WERI-Rb-1 (cell line): Measurements from ENCODE around the gene PFKP.

Experiments used
- DNase-seq: peaks from one replicate; pipeline ENCODE4 v3.0.0-alpha.2; 2020
- H3K27ac ChIP-seq: fragments of 250-450 bp; sonication (Bioruptor Pico); 2 replicates; pipeline ENCODE4 v1.5.1; 2020; ENCODE audit warnings: mild to moderate bottlenecking, moderate library complexity
- H3K27me3 ChIP-seq: fragments of 250-450 bp; sonication (Bioruptor Pico); 2 replicates; pipeline ENCODE4 v1.5.1; 2021; ENCODE audit warnings: mild to moderate bottlenecking, low read depth, moderate library complexity; ENCODE audit not compliant: insufficient read depth, severe bottlenecking
- H3K36me3 ChIP-seq: fragments of 250-450 bp; sonication (Bioruptor Pico); 2 replicates; pipeline ENCODE4 v1.5.1; 2020; ENCODE audit warnings: mild to moderate bottlenecking, moderate library complexity
- H3K4me3 ChIP-seq: 2 replicates; pipeline ENCODE4 v1.5.1; 2011; ENCODE audit warnings: low read depth, mild to moderate bottlenecking, control low read depth, low read length
- H3K9me3 ChIP-seq: fragments of 250-450 bp; sonication (Bioruptor Pico); 2 replicates; pipeline ENCODE4 v1.5.1; 2021; ENCODE audit warnings: mild to moderate bottlenecking, moderate library complexity; ENCODE audit not compliant: severe bottlenecking
- TF ChIP-seq, protein P1 (sequence below): IDR thresholded peaks from 2 replicates; pipeline ENCODE4 v1.5.1; 2011; ENCODE audit warnings: low read depth, mild to moderate bottlenecking, control low read depth, inconsistent platforms, low read length

The PFKP gene

DNA sequence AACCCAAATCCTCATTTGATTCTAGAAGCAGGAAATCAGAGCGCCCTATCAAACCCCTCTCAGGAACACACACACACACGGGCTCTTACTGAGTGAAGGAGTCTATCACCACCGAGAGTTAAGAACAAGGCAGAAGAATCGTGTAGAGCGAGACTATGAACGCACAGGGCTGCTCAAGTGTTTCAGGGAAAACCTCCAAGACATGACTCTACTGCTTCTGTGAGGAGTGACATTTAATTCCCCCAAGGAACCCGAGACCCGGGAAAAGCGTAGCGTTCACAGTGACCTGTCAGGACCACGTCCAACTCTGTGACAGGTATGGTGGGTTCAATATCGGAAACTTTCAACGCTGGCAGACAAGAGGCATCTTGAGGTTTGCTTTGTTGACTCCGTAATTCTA is 83.6 kb downstream of the PFKP start:
- Histone ChIP-seq H3K36me3 (peaks cover 6% of the 10 kb centered on the region), H3K9me3 (no peaks in the 10 kb centered on the region), H3K27me3 (no peaks in the 10 kb centered on the region), H3K27ac (no peak overlapping the region), H3K4me3 (no peak overlapping the region)
- TF ChIP-seq, protein P1, sequence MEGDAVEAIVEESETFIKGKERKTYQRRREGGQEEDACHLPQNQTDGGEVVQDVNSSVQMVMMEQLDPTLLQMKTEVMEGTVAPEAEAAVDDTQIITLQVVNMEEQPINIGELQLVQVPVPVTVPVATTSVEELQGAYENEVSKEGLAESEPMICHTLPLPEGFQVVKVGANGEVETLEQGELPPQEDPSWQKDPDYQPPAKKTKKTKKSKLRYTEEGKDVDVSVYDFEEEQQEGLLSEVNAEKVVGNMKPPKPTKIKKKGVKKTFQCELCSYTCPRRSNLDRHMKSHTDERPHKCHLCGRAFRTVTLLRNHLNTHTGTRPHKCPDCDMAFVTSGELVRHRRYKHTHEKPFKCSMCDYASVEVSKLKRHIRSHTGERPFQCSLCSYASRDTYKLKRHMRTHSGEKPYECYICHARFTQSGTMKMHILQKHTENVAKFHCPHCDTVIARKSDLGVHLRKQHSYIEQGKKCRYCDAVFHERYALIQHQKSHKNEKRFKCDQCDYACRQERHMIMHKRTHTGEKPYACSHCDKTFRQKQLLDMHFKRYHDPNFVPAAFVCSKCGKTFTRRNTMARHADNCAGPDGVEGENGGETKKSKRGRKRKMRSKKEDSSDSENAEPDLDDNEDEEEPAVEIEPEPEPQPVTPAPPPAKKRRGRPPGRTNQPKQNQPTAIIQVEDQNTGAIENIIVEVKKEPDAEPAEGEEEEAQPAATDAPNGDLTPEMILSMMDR: no peak
- no peak for DNase-seq

DNA sequence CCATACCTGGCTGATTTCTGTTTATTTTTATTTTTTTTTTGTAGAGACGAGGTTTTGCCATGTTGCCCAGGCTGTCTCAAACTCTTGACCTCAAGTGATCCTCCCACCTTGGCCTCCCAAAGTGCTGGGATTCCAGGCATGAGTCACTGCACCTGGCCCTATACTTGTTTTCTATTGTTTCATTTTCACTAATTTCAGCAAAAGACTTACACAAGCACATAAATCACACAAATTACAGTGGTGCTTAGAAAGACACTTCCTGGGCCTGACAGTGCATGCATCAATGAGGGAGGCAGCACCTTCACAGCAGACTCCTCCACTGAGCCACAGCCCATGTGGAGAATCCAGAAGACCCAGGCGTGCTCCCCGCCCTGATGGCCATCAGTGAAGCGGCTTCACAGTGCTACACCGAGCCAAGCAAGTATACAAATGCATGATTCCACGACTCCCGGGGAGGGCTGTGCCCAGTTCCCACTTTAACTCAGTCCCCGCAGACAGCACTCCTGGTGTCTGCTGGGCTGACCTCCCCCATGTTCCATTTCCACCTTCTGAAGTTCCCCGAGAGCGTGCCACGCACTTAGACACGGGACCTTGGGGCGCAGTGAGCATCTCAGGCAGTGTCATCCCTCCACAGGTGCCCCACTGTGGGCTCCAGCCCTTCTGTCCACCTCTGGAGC is 84.7 kb downstream of the PFKP start:
- no peak overlapping the region for H3K27ac ChIP-seq
- H3K27me3 ChIP-seq: no peaks in the 10 kb centered on the region
- peaks cover 6% of the 10 kb centered on the region for H3K36me3 ChIP-seq
- DNase-seq: no peak
- no peak overlapping the region for H3K4me3 ChIP-seq
- TF ChIP-seq, protein P1: no peak
- H3K9me3 ChIP-seq: no peaks in the 10 kb centered on the region

DNA sequence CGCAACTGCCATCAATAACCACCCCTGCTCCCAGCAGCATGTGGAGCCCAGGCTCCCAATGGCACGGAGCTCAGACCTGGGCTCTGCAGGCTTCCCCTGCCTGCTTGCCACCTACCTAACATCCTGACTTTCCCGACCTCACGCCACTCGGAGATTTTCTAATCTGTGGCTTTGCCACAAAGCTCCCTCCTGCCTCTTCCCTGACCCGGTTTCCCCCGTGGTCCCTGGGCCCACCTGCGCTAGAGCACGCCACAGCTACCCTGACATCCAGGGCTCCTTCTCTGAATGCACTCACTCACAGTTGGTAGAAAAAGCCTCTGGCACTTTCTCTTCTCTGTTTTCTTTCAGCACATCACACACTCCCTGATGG is 85.2 kb downstream of the PFKP start:
- Histone ChIP-seq H3K9me3 (no peaks in the 10 kb centered on the region), H3K27me3 (no peaks in the 10 kb centered on the region), H3K4me3 (no peak overlapping the region), H3K27ac (no peak overlapping the region), H3K36me3 (peaks cover 9% of the 10 kb centered on the region)
- TF ChIP-seq, protein P1: no peak
- DNase-seq: no peak

DNA sequence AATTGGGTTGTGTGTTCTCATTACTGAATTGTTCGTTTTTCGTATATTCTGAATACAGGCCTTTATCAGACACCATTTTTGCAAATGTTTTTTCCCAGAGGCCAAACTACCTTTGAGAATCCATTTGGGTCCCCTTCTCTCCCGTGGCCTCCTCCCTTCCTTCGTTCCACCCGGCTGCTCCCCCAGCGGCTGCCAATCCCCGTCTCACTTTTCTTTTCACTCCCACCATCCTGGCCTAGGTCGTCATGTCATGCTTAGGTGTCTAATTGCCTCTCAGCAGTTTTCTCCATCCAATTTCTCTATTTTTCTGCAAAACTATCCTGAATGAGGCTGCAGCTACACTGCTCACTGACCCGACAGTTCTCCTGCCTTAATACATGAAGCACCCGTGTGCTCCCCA is 87.3 kb downstream of the PFKP start:
- H3K4me3 ChIP-seq: no peak overlapping the region
- H3K27ac ChIP-seq: no peak overlapping the region
- TF ChIP-seq, protein P1: no peak
- H3K27me3 ChIP-seq: no peaks in the 10 kb centered on the region
- no peak for DNase-seq
- peaks cover 11% of the 10 kb centered on the region for H3K36me3 ChIP-seq
- H3K9me3 ChIP-seq: no peaks in the 10 kb centered on the region

DNA sequence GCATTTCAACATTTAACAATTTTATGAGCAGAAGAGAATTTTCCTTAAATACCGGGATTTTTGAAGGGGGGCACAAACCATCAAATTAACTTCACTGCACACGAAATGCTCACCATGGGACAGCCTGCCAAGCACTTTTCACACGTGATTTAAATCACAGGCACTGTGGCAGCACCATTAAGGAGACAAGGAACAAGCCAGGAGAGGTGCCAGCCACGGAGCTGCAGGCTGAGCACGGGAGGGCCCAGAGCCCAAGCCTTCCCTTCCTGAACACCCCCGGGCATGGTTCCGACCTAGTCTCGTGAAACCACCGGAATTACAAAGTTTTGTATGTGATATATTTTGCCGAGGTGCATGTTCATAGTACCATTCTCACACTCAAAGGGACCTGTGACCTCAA is 91.8 kb downstream of the PFKP start:
- Histone ChIP-seq H3K36me3 (peaks cover 15% of the 10 kb centered on the region), H3K27me3 (no peaks in the 10 kb centered on the region), H3K4me3 (no peak overlapping the region), H3K27ac (no peak overlapping the region), H3K9me3 (no peaks in the 10 kb centered on the region)
- DNase-seq: no peak
- TF ChIP-seq, protein P1: no peak

DNA sequence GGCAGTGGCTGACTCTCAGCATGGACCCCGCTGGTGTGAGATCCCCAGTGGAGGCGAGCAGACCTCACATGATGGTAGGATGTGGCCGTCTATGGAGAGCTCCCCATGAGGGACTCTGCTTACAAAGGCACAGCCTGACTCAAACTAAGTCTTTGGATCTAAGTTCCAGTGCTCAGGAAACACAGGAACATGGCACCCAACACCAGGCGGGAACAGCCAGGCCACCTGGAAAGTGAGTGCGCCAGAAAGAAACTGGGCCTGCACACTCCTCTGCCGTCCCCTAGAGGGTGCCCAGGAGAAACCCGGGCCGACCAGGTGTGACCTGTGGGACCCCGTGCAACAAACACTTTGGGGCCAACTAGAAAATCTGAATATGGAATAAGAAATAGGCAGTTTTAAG is 95.2 kb downstream of the PFKP start:
- no peak overlapping the region for H3K27ac ChIP-seq
- H3K27me3 ChIP-seq: no peaks in the 10 kb centered on the region
- no peak overlapping the region for H3K4me3 ChIP-seq
- H3K9me3 ChIP-seq: no peaks in the 10 kb centered on the region
- DNase-seq: no peak
- H3K36me3 ChIP-seq: peaks cover 15% of the 10 kb centered on the region
- TF ChIP-seq, protein P1: peak; percentile 10; the same call in 1 of the 2 replicates
